SK-N-MC (cell line): ENCODE results near the gene LRRC66.

Experiments used
- DNase-seq: peaks from one replicate; pipeline ENCODE4 v3.0.0-alpha.2; 2011; ENCODE audit warnings: low read depth, low spot score
- H3K27ac ChIP-seq: fragments of 200-600 bp; sonication (generic); 2 replicates; pipeline ENCODE4 v1.5.1; 2016; ENCODE audit warnings: mixed run types
- H3K36me3 ChIP-seq: fragments of 200-600 bp; sonication (generic); 2 replicates; pipeline ENCODE4 v1.6.1; 2017; ENCODE audit warnings: antibody characterized with exemption, low read length, mixed read lengths; ENCODE audit not compliant: insufficient read depth
- H3K4me3 ChIP-seq: fragments of 200-600 bp; sonication (generic); 2 replicates; pipeline ENCODE4 v1.5.1; 2016
- H3K9ac ChIP-seq: fragments of 200-600 bp; sonication (generic); 2 replicates; pipeline ENCODE4 v1.8.0; 2017; ENCODE audit warnings: mixed run types, mixed read lengths; ENCODE audit not compliant: insufficient read length
- H3K9me3 ChIP-seq: fragments of 200-600 bp; sonication (generic); 2 replicates; pipeline ENCODE4 v1.6.1; 2017; ENCODE audit warnings: low read depth, mild to moderate bottlenecking, antibody characterized with exemption, low read length, moderate library complexity, mixed read lengths
- EZH2 ChIP-seq: fragments of 200-600 bp; sonication (generic); IDR thresholded peaks from one replicate; pipeline ENCODE4 v1.6.1; 2017; ENCODE audit warnings: antibody characterized with exemption
- FOXP2 ChIP-seq: optimal IDR thresholded peaks from 2 replicates; pipeline ENCODE3; 2011; ENCODE audit warnings: mild to moderate bottlenecking, moderate library complexity; ENCODE audit not compliant: insufficient read depth; ENCODE audit errors: extremely low read length, control extremely low read depth
- POLR2AphosphoS5 ChIP-seq: IDR thresholded peaks from 2 replicates; pipeline ENCODE4 v1.6.1; 2012; ENCODE audit warnings: mild to moderate bottlenecking, low read depth, low read length, borderline replicate concordance

The LRRC66 gene

GRCh38 chr4:51999250-51999649, 20.9 kb downstream of the LRRC66 start:
- Histone ChIP-seq H3K4me3 (no peak overlapping the region), H3K36me3 (no peaks in the 10 kb centered on the region), H3K27ac (no peak overlapping the region), H3K9me3 (no peaks in the 10 kb centered on the region), H3K9ac (no peak overlapping the region)
- DNase-seq, result no peak
- no peak for TF ChIP-seq FOXP2
- no peak for TF ChIP-seq POLR2AphosphoS5
- TF ChIP-seq EZH2, result no peak

- Histone ChIP-seq H3K9ac (no peak overlapping the region), H3K36me3 (no peaks in the 10 kb centered on the region), H3K4me3 (no peak overlapping the region), H3K27ac (no peak overlapping the region), H3K9me3 (no peaks in the 10 kb centered on the region)
- TF ChIP-seq EZH2 (no peak), FOXP2 (no peak), POLR2AphosphoS5 (no peak)
- no peak for DNase-seq
These were observed 21.3 kb downstream of the LRRC66 start for GRCh38 chr4:51998837-51999236.

- Histone ChIP-seq H3K9me3 (no peaks in the 10 kb centered on the region), H3K27ac (no peak overlapping the region), H3K4me3 (no peak overlapping the region), H3K36me3 (no peaks in the 10 kb centered on the region), H3K9ac (no peak overlapping the region)
- DNase-seq, result no peak
- TF ChIP-seq EZH2, result no peak
- TF ChIP-seq FOXP2, result no peak
- no peak for TF ChIP-seq POLR2AphosphoS5
These were observed 22.5 kb downstream of the LRRC66 start for GRCh38 chr4:51997647-51998046.

GRCh38 chr4:51995647-51996220, 24.4 kb downstream of the LRRC66 start:
- no peaks in the 10 kb centered on the region for H3K36me3 ChIP-seq
- no peak for DNase-seq
- TF ChIP-seq POLR2AphosphoS5 (no peak), EZH2 (no peak), FOXP2 (no peak)
- no peak overlapping the region for H3K9ac ChIP-seq
- no peak overlapping the region for H3K27ac ChIP-seq
- no peak overlapping the region for H3K4me3 ChIP-seq
- H3K9me3 ChIP-seq, result no peaks in the 10 kb centered on the region

GRCh38 chr4:51965862-51966261, 54.3 kb downstream of the LRRC66 start:
- Histone ChIP-seq H3K9ac (no peak overlapping the region), H3K27ac (no peak overlapping the region), H3K4me3 (no peak overlapping the region), H3K36me3 (no peaks in the 10 kb centered on the region), H3K9me3 (no peaks in the 10 kb centered on the region)
- TF ChIP-seq FOXP2, result no peak
- TF ChIP-seq POLR2AphosphoS5, result no peak
- TF ChIP-seq EZH2, result no peak
- DNase-seq, result no peak

- H3K36me3 ChIP-seq, result no peaks in the 10 kb centered on the region
- no peak overlapping the region for H3K27ac ChIP-seq
- no peak overlapping the region for H3K4me3 ChIP-seq
- TF ChIP-seq FOXP2 (no peak), POLR2AphosphoS5 (no peak), EZH2 (no peak)
- no peak overlapping the region for H3K9ac ChIP-seq
- no peak for DNase-seq
- H3K9me3 ChIP-seq, result no peaks in the 10 kb centered on the region
These were observed 56.2 kb downstream of the LRRC66 start for GRCh38 chr4:51963841-51964517.

- no peaks in the 10 kb centered on the region for H3K9me3 ChIP-seq
- H3K4me3 ChIP-seq, result no peak overlapping the region
- no peaks in the 10 kb centered on the region for H3K36me3 ChIP-seq
- H3K9ac ChIP-seq, result no peak overlapping the region
- TF ChIP-seq FOXP2, result no peak
- no peak for TF ChIP-seq POLR2AphosphoS5
- no peak for TF ChIP-seq EZH2
- DNase-seq, result no peak
- H3K27ac ChIP-seq, result no peak overlapping the region
These were observed 59.7 kb downstream of the LRRC66 start for GRCh38 chr4:51960486-51960885.

- Histone ChIP-seq H3K9me3 (no peaks in the 10 kb centered on the region), H3K27ac (no peak overlapping the region), H3K4me3 (no peak overlapping the region), H3K36me3 (no peaks in the 10 kb centered on the region), H3K9ac (no peak overlapping the region)
- no peak for DNase-seq
- TF ChIP-seq FOXP2 (no peak), EZH2 (no peak), POLR2AphosphoS5 (no peak)
These were observed 61.8 kb downstream of the LRRC66 start for GRCh38 chr4:51958199-51958968.
